Endodermal cell (in vitro differentiated cells): ENCODE results near the gene CPEB1. TPM values are rescaled to one million over a fixed set of nuclear protein-coding genes. Genes with fewer than 3 reads are reported as not detected.

ENCODE experiments used
- DNase-seq: peaks from one replicate; pipeline ENCODE4 v3.0.0-alpha.2; 2017
- H3K27ac ChIP-seq: 2 replicates; pipeline ENCODE4 v1.5.1; 2013; ENCODE audit warnings: mild to moderate bottlenecking, low read depth, low read length, moderate library complexity
- H3K27me3 ChIP-seq: 2 replicates; pipeline ENCODE4 v1.6.1; 2013; ENCODE audit warnings: mild to moderate bottlenecking, low read length, moderate library complexity; ENCODE audit not compliant: insufficient read depth, control insufficient read depth, poor library complexity, severe bottlenecking
- H3K36me3 ChIP-seq: 2 replicates; pipeline ENCODE4 v1.7.0; 2013; ENCODE audit warnings: mild to moderate bottlenecking, low read length, moderate library complexity; ENCODE audit not compliant: control insufficient read depth, insufficient read depth
- H3K4me1 ChIP-seq: one replicate; pipeline ENCODE4 v1.7.0; 2013; ENCODE audit warnings: low read length; ENCODE audit not compliant: control insufficient read depth, insufficient read depth
- H3K4me3 ChIP-seq: 2 replicates; pipeline ENCODE4 v1.5.1; 2013; ENCODE audit warnings: mild to moderate bottlenecking, low read length, moderate library complexity
- H3K9ac ChIP-seq: 2 replicates; pipeline ENCODE4 v1.6.1; 2013; ENCODE audit warnings: mild to moderate bottlenecking, low read length, moderate library complexity; ENCODE audit not compliant: poor library complexity, severe bottlenecking; ENCODE audit errors: extremely low read depth
- H3K9me3 ChIP-seq: 2 replicates; pipeline ENCODE4 v1.6.1; 2013; ENCODE audit warnings: mild to moderate bottlenecking, low read length, moderate library complexity; ENCODE audit not compliant: control insufficient read depth
- H3K27ac Mint-ChIP-seq: 2 replicates; pipeline ENCODE4 v1.8.0; 2020; ENCODE audit warnings: mixed read lengths
- H3K27me3 Mint-ChIP-seq: 2 replicates; pipeline ENCODE4 v1.8.0; 2021; ENCODE audit warnings: mild to moderate bottlenecking, mixed read lengths; ENCODE audit not compliant: insufficient read depth
- H3K36me3 Mint-ChIP-seq: 2 replicates; pipeline ENCODE4 v1.8.0; 2020; ENCODE audit warnings: low read depth, mixed read lengths
- H3K4me1 Mint-ChIP-seq: 2 replicates; pipeline ENCODE4 v1.8.0; 2020; ENCODE audit warnings: mixed read lengths
- H3K4me3 Mint-ChIP-seq: 2 replicates; pipeline ENCODE4 v1.8.0; 2020; ENCODE audit warnings: mild to moderate bottlenecking, moderate library complexity, mixed read lengths
- H3K9me3 Mint-ChIP-seq: 2 replicates; pipeline ENCODE4 v1.8.0; 2020; ENCODE audit warnings: mild to moderate bottlenecking, mixed read lengths
- WGBS, 2 experiments: methylation state at CpG; one replicate each; pipeline versions ENCODE4 v1.1.5 to v1.1.7; 2013; ENCODE audit warnings: missing lambda C conversion rate in 2 of 2, mixed read lengths in 1 of 2; ENCODE audit not compliant: insufficient coverage in 1 of 2, insufficient read length in 1 of 2; 5-methylcytosine and 5-hydroxymethylcytosine counted together
- total RNA-seq, 2 donors: library from RNA; stranded (reverse); fragmentation: NEBNext Ultra II Directional in 1 of 2; extraction: Animal tissue kit (Norgen Biotek cat#: 25700) in 1 of 2; gene quantifications; 2 replicates in 1 of 2; 3 replicates in 1 of 2; pipeline ENCODE4 v1.2.1, GENCODE V29; 2021
- TF ChIP-seq, protein P1 (sequence below): fragments of 200-600 bp; sonication (generic); conservative IDR thresholded peaks from 2 replicates; pipeline ENCODE4 v1.5.0; 2021; ENCODE audit warnings: antibody characterized with exemption, mild to moderate bottlenecking

The CPEB1 gene
- total RNA-seq, 2 donors from 2014 or later, result 1.0 to 1.4 TPM

GRCh38 chr15:82621970-82622369, 25.2 kb downstream of the CPEB1 start:
- Mint-ChIP-seq H3K27me3 (peaks cover 3% of the 10 kb centered on the region), H3K9me3 (no peaks in the 10 kb centered on the region), H3K27ac (no peak overlapping the region), H3K36me3 (no peaks in the 10 kb centered on the region), H3K4me1 (peaks cover 10% of the 10 kb centered on the region), H3K4me3 (no peak overlapping the region)
- WGBS, 2 experiments, result 63% methylated on average over 1 of the region's 1 CpG; no CpG with 5 or more reads in 1 of the 2 experiments
- Histone ChIP-seq H3K9ac (no peak overlapping the region), H3K4me3 (no peak overlapping the region), H3K9me3 (no peaks in the 10 kb centered on the region), H3K27ac (no peak overlapping the region), H3K4me1 (no peaks in the 10 kb centered on the region), H3K27me3 (no peaks in the 10 kb centered on the region), H3K36me3 (no peaks in the 10 kb centered on the region)
- DNase-seq, result peak; percentile 73
- TF ChIP-seq, protein P1, sequence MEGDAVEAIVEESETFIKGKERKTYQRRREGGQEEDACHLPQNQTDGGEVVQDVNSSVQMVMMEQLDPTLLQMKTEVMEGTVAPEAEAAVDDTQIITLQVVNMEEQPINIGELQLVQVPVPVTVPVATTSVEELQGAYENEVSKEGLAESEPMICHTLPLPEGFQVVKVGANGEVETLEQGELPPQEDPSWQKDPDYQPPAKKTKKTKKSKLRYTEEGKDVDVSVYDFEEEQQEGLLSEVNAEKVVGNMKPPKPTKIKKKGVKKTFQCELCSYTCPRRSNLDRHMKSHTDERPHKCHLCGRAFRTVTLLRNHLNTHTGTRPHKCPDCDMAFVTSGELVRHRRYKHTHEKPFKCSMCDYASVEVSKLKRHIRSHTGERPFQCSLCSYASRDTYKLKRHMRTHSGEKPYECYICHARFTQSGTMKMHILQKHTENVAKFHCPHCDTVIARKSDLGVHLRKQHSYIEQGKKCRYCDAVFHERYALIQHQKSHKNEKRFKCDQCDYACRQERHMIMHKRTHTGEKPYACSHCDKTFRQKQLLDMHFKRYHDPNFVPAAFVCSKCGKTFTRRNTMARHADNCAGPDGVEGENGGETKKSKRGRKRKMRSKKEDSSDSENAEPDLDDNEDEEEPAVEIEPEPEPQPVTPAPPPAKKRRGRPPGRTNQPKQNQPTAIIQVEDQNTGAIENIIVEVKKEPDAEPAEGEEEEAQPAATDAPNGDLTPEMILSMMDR, result peak; percentile 71

DNA sequence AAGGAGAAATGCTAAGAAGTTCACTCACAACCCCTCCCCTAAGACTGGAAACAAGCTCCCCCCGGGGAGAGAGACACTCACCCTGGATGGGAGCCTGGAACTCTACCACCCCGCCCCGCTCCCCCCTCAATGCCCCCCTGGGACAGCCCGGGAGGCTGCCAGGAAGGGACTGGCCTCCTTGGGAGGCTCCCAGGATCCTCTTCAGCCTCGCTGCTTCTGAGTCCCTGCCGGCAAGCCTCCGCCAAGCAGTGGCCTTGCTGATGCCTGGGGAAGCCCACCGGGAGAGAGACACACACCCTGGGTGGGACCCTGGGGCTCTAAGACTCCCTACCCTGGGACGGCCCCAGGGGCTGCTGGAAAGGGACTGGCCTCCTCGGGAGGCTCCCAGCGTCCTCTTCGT, 33.4 kb downstream of the CPEB1 start:
- no peak overlapping the region for H3K9ac ChIP-seq
- no peak for DNase-seq
- H3K4me1 Mint-ChIP-seq, result peaks cover 4% of the 10 kb centered on the region
- H3K27ac ChIP-seq, result no peak overlapping the region
- WGBS, 2 experiments, result 77 to 83% methylated on average over 5 to 12 of the region's 12 CpGs
- no peak overlapping the region for H3K4me3 Mint-ChIP-seq
- H3K36me3 Mint-ChIP-seq, result no peaks in the 10 kb centered on the region
- no peaks in the 10 kb centered on the region for H3K27me3 ChIP-seq
- H3K27me3 Mint-ChIP-seq, result peaks cover 3% of the 10 kb centered on the region
- no peaks in the 10 kb centered on the region for H3K9me3 ChIP-seq
- no peaks in the 10 kb centered on the region for H3K36me3 ChIP-seq
- H3K9me3 Mint-ChIP-seq, result no peaks in the 10 kb centered on the region
- TF ChIP-seq, protein P1, result no peak
- H3K4me3 ChIP-seq, result no peak overlapping the region
- no peaks in the 10 kb centered on the region for H3K4me1 ChIP-seq
- H3K27ac Mint-ChIP-seq, result no peak overlapping the region

- WGBS, 2 experiments, result 89% methylated on average over 3 of the region's 4 CpGs; no CpG with 5 or more reads in 1 of the 2 experiments
- no peak overlapping the region for H3K4me3 Mint-ChIP-seq
- no peak overlapping the region for H3K27ac ChIP-seq
- H3K27ac Mint-ChIP-seq, result no peak overlapping the region
- no peak overlapping the region for H3K9ac ChIP-seq
- no peaks in the 10 kb centered on the region for H3K9me3 Mint-ChIP-seq
- no peak for DNase-seq
- TF ChIP-seq, protein P1, result no peak
- H3K4me1 ChIP-seq, result no peaks in the 10 kb centered on the region
- no peaks in the 10 kb centered on the region for H3K36me3 Mint-ChIP-seq
- no peaks in the 10 kb centered on the region for H3K9me3 ChIP-seq
- peaks cover 3% of the 10 kb centered on the region for H3K4me1 Mint-ChIP-seq
- H3K27me3 ChIP-seq, result no peaks in the 10 kb centered on the region
- no peak overlapping the region for H3K4me3 ChIP-seq
- no peaks in the 10 kb centered on the region for H3K27me3 Mint-ChIP-seq
- no peaks in the 10 kb centered on the region for H3K36me3 ChIP-seq
These were observed 35.8 kb downstream of the CPEB1 start for GRCh38 chr15:82611348-82611747.
